HG02885 (cell line): ENCODE results near the gene CC2D1B.

Source experiments
- ATAC-seq: cut with Tn5 transposase; IDR thresholded peaks from one replicate; pipeline ENCODE4 v1.9.1; 2021; ENCODE audit warnings: mild to moderate bottlenecking; ENCODE audit not compliant: unreplicated experiment, poor library complexity

The CC2D1B gene

DNA sequence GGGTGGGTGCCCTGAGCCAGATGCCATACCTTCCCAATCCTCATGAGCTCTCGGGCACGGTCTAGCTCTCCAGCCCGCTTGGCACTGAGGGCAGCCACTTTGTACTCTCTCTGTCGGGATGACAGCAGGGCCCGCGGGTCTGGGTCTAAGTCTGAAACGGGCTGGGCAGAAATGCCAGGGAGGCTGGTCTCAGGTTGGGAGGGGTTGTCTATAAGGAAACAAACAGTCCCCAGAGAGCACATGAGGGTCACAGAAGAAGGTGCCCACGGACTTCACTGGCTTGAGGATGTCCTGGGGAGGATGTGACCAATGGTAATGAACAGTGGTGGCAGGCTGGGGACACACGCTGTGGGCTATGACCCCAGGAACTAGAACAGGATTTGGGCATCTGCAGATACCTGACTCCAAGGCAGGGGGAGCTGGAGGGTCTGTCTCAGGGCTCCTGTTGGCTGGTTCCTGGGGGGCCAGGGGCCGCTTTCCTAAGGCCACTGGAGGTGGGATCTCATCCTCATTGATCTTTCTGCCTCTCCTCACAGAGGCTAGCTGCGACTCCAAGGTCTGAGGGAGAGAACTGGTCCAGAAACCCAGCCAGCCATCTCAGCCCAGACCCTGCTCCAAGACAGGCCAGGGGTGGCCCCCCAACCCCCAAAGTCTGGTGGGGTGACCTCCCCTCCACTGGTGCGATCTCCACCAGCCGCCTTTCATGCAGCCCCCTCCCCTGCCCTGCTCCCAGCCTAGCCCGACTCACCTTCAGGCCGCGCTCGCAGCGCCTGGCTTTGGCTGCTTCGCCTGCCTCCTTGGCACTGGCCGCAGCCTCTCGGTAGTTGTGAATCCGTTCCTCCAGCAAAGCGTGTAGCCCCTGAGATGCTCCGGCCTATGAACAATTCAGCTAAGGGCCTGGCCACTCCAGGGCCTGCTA, 6.1 kb downstream of the CC2D1B start:
- ATAC-seq = no peak

DNA sequence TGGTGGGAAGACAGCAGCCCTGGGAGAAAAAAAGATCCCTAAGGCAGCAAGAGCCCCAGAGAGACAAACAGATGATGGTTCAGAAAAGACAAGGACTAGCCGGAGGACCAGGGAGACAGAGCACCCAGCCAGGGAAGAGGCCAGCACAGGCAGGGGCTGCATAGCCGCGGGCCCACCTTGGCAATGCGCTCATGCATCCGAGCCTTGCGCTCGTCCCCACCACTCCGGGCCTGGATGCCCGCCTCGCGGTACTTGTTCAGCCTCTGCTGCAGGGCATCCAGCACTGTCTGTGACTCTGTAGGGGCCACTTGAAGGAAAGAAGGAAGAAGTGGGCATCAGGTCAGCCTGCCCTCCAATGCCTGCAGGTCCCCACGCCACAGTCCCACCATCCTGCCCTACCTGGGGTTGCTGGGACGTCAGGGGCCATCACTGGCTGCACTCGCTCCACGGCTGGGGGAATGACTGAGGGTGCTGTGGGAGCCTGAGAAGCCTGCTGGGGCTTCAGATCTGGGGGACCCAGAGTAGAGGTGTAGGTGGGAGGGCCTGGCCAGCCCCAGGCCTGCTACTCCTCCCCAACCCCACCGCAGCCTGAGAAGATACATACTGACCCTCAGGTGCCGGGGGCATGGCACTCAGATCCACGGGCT, 7.0 kb downstream of the CC2D1B start:
- no peak for ATAC-seq

GRCh38 chr1:52357397-52357796, 8.6 kb downstream of the CC2D1B start:
- no peak for ATAC-seq

- no peak for ATAC-seq
Observed at GRCh38 chr1:52356818-52357355, 9.1 kb downstream of the CC2D1B start.

GRCh38 chr1:52355847-52356505, 10.0 kb downstream of the CC2D1B start:
- no peak for ATAC-seq

DNA sequence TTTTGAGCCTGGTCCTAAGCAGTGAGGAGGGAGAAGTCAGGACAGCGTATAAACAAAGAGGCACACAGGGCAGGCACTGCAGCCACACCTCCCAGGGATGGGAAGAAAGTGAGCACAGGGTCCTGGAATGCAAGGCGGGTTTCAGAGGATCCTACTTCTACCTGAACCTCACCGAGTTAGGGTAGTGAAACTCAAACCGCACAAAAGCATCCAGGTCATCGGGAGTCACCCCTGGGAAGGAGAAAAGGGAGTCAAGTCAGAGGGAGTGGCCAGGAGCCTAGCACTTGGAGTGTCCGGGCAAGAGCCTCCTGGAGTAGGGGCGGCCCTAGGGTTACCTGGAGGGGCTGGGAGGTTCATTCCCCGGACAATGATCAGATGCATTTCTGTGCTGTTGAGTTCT, 10.6 kb downstream of the CC2D1B start:
- no peak for ATAC-seq

GRCh38 chr1:52352690-52353089, 13.3 kb downstream of the CC2D1B start:
- ATAC-seq = no peak

DNA sequence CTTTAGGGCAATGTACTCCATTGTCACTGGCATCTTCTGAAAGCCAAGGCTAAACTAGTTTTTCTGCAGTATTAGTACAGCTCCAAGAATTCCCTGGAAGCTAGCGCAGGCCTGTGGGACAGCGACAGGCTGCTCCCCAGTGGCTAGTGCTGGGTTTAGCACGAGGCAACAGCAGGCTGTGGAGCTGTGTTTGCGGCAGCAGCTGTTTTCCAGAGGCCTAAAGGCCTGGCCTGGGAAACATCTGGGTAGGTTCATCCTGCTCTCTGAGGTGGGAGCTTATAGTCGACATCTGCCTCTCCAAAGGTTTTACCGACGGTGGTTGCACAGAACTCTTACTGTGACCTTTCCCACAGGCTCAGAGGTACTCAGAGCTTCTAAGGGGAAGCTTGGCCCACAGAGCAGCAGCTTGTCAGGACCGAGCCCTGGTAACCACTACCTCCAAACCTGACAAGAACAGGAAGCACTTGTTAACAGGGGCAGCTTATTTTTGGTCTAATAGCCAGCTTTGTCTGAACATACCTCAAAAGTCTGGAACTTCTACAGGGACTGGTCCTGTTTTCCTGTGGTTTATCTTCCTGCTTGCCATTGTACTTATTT, 17.2 kb downstream of the CC2D1B start:
- no peak for ATAC-seq

- no peak for ATAC-seq
Observed at GRCh38 chr1:52346653-52347052, 19.4 kb downstream of the CC2D1B start.

- no peak for ATAC-seq
Observed at GRCh38 chr1:52345252-52345651, 20.8 kb downstream of the CC2D1B start.

- no peak for ATAC-seq
Observed at GRCh38 chr1:52343979-52344378, 22.0 kb downstream of the CC2D1B start.

- no peak for ATAC-seq
Observed at GRCh38 chr1:52341655-52342260, 24.2 kb downstream of the CC2D1B start.

DNA sequence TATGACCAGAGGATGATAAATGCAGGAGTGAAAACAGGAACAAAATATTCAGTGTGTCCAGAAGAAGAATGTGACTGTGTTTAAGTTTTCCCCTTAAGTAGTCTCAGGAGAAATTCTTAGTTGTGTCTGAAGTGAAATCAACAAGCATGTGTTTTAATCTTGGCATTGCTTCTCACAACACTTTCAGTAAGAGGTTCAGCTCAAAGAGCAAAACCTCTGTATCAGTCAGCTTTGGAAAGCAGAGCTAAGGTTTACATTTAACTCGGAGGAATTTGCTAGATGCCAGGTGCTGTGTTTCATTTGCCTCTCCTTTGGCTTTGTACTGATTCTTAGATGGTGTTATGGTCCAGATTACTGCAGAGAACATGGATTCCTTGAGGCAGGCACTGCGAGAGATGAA, 28.6 kb downstream of the CC2D1B start:
- no peak for ATAC-seq

GRCh38 chr1:52334906-52335528, 31.0 kb downstream of the CC2D1B start:
- no peak for ATAC-seq

GRCh38 chr1:52332411-52332810, 33.6 kb downstream of the CC2D1B start:
- ATAC-seq = no peak

- ATAC-seq = no peak
Observed at GRCh38 chr1:52328615-52329014, 37.4 kb downstream of the CC2D1B start.

DNA sequence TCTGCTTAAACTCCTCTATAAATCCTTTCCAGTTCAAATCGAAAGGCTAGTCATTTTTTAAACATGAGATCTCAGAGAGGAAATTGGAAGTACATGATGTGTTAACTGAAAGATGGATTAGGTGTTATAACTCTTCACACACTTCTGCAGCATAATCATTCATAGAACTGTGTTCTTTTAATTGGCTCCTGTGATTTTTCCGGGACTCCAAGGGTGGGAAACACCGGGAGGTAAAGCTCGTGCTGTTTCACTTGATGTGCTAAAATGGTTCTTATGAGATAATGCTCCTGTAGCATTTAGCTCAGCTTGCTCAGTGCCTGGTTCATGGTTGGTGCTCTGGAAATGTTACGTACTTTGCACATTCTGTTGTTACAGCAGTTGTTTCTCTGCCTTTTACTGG, 40.2 kb downstream of the CC2D1B start:
- no peak for ATAC-seq

GRCh38 chr1:52323731-52324130, 42.3 kb downstream of the CC2D1B start:
- no peak for ATAC-seq

DNA sequence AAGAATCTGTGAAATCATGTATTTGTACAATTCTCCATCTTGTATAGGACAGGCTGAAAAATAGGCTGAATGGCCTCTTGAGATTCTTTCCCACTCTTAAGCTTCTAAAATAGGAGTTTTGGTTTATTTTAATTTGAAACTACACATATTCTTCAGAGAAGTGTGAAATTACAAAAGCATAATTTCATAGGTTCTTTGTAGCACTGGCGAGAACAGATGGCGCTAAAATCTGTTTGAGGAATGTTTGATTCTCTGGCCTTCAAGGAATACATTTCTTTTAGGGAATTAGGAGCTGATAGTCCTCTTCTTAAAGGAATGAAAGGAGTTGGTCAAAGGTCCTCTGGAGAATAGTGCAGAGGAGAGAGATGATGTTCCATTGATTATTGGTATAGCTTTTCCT, 44.9 kb downstream of the CC2D1B start:
- ATAC-seq = no peak
